HG03159 (cell line): ENCODE results near the gene HDLBP.

Source experiments
- ATAC-seq: cut with Tn5 transposase; IDR thresholded peaks from one replicate; pipeline ENCODE4 v1.9.1; 2021; ENCODE audit warnings: mild to moderate bottlenecking, moderate library complexity; ENCODE audit not compliant: unreplicated experiment

HDLBP gene

DNA sequence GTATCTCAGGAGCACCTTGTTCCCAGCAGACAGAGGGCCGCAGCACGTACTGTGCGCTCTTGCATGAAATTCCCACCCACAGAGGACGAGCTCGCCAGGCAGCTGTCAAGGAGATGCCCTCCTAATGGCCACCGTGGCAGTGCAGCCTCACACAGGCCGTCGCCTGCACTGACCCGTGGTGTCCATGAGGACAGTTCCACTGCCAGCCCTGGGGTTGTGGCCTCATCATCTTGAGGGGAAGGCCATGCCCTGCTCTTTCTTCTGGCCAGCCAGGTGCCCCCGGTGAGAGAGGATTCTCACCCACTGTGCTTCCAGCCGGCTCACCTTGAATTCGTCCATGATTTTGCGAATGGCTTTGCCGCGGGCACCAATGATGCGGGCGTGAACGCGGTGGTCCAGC is 85.0 kb downstream of the HDLBP start:
- no peak for ATAC-seq

DNA sequence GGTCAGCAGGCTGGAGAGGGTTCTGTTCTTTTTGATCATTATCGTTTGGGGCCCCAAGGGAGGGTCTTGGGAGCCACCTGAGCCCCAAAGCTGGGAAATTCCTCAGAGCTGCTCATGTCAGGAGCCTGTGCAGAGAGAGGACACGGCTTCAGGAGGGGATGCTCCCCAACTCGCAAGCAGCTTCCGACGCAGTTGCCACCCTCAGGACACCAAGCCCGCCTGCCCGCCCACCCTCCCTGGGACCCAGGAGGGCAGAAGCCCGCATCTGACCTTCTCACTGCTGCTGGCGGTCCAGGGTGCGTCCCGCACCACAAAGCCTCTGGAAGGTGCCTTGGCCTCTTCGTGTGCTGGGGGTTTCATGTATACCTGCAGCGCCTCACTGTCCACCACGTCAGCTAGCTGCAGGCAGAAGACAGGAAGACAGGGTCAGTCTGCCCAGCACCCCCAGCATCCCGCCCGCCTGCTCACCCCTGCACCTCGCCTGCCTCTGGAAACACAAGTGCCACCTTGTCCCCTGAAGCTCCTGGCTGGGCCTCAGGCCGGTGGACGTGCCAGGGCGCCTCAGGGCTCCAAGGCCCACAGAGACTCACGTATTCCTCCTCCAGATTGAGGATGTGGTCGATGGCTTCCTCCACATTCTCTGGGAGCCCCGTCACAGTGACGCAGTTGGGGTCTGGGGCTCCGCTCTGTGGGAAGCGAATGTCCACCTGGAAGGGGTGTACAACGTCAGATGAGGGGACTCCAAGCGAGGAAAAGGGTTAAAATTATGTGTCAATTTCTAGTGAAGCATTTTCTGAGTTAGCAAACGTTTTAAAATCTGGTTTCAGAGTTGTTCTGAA is 85.7 kb downstream of the HDLBP start:
- ATAC-seq, result no peak

DNA sequence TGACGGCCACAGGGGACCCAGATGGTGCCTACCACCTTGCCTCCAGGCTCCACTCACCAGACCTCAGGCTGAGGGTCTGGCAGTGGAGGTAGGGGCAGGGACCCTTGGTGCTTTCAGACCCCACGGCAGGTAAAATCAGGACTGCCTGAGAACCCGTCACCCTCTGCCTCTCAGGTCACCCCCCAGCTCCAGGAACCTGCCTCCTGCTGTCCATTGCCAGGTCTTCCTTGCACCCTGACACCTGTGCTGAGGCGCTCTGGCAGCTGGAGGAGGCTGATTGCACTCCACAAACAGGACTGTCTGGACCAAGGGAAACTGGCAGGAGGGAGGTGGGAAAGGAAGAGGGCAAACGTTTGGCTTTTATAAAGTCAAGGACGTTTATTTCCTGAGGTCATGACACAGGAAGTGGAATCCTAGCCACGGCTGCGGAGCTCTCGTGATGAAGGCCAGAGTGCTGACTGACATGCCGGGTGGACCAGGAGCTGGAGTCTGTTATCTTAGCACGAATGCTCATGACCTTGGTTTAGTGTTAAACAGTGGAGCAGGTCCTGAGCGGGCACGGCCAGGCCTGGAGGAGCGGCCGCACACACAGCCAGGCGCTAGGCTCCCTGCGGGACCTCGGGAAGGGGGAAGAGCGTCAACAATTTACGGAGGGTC is 86.5 kb downstream of the HDLBP start:
- no peak for ATAC-seq

DNA sequence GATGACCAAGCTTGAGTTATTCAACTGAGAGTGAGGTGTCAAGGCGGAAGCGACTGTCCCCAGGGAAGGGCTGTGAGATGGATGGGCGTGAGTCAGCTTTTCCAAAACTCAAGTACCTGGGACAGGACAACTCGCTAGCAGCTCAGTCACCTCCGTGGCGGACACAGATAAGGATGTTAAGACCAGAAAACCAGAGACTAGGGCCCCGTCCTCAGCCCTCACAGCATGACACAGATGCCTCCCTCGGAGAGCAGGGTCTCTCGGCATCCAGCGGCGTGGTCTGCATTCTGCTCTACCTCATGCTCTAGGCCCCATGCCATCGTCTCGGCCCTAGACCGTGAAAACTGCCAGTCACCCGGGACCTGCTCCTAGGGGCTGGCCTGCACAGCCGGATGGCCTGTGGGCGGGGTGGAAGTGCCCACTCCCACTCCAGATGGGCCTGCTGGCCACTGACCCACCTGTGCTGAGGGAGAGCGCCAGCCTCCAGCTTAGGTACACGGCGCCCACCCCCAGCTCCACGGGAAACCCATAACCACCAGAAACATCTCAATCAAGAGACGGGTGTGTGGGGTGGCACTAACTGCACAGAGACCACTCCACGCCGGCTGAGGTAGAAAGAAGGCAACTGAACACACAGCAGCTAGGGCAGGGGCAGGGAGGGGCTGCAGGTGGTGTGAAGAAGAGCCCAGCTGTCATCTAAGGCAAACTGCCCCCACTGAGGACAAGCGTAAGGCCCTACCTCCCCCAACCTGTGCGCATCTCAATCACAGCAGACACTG is 87.2 kb downstream of the HDLBP start:
- ATAC-seq, result no peak

DNA sequence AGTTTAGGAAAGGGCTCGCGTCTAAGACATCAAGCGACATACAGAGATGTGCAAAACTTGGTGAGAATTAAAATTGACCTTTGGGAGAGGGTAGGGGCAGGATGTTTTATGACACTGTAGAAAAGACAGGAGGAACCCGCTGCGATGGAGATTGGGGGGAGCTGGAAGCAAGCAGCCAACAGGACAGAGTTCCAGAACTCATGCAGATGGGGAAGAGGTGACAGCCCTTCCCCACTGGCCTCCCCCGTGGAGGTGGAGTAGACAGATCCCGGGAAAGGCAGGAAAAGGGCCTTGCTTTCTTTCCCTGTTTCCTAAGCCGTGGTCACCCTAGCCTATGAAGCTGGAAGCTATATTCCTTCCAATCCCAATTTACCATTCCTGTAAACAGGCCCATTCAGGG is 87.9 kb downstream of the HDLBP start:
- ATAC-seq, result no peak

DNA sequence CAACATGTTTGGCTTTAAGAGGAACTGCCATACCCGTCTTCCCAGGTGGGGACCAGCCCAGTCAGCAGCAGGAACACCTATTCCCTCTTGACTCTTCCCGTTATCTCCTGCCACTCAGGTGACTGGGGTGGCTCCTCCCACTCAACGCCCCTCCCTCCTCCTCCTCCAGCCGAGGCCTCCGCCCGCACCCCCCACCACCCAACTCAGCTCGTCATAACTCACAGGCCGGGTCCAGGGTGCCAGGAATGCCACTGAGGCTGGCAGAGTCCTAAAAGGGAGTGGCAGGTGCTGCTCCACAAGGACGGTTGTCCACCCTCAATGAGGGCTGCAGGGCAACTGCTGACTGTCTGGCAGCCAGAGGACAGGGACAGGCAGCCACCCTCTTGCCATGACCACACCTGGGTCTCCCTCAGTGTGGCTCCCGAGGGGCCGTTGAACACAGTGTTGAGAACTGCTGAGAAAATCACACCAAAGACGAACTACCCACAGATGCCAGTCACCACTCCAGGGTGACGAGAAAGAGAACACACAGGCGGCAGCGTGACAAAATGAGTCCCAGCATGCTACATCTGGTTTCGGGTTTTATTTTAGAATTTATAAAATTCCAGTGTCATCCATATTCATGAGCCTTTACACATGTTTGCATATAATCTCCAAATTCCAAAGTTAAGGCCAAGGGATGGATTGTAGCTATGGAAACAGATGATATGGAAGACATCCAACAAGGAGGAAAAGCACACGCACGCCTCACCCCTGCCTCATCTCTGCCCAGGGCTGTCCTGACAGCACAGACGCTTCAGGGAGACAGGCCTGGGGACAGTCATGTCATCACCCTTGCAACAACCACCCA is 88.5 kb downstream of the HDLBP start:
- no peak for ATAC-seq

DNA sequence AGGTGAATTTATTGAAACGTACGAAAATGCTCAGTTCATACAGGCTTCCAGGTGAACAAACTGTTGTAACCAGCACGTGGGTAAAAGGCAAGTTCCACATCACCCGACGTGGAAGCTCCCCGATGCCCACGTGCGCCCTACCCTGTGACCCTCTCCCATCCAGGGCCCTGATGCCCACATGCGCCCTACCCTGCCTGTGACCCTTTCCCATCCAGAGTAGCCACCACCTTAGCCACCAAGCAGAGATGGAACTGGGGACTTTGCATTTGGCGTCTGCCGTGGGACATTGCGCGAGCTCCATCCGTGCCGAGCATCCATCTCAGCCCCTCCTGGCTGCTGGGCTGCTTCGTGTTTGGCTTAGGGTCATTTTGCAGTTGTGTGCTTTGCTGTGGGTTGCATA is 89.5 kb downstream of the HDLBP start:
- no peak for ATAC-seq

DNA sequence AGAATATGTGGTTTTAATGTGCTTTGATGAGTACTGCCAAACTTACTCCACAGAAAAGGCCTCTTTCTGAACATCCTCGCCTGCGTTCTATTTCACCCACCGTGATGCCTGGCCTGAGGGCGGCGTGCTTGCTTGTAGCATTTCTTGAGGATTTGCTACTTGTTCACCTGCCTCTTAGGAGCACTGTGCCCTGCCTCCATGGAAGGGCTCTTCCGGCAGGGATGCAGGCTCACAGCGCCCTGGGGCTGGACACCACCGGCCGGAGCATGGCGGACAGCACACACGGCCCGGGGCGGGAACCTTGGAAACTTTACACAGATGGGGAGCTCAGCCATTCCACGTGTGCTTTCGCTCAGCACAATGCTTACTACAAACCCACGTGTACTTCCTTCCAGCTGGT is 89.9 kb downstream of the HDLBP start:
- no peak for ATAC-seq

DNA sequence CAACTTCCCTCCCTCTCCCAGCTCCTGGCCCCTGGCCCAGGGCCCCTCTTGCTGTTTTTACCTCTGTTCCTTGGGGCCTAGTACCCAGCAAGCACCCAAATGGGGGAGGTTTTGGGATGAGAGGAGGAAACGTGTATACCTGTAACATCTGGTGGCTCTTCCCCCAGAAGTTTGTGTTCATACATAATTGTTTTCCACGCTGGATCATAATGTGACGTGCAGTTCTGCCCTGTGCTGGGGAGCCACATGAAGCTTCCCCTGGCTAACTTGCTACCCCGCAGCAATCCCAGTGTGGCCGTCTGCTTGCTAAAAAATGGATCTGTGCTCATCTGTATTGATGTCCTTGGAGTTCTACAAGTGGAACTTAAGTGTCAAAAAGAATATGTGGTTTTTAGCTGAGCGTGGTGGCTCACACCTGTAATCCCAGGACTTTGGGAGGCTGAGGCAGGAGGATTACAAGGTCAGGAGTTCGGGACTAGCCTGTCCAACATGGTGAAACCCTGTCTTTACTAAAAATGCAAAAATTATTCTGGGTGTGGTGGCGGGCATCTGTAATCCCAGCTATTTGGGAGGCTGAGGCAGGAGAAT is 90.5 kb downstream of the HDLBP start:
- ATAC-seq, result no peak

DNA sequence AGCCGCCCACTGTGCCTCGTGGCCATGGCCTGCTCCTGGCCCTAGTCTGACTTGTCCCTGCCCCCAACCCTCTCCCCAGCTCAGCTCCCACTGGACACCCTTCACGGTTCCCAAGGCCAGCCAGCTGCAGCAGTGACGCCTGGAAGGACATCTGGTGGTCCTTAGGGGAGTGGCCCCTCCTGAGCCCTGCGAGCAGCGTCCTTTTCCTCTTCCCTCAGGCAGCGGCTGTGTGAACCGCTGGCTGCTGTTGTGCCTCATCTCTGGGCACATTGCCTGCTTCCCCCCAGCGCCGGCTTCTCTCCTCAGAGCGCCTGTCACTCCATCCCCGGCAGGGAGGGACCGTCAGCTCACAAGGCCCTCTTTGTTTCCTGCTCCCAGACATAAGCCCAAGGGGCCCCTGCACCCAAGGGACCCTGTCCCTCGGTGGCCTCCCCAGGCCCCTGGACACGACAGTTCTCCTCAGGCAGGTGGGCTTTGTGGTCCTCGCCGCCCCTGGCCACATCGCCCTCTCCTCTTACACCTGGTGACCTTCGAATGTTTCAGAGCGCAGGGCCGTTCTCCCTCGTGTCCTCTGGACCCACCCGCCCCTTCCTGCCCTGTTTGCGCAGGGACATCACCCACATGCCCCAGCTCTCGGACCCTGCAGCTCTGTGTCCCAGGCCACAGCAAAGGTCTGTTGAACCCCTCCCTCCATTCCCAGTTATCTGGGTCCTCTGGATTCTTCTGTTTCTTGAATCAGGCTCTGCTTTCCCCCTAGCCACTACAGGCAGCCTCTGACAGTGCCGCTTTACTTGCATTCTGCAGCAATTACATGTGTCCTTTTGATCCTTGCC is 91.2 kb downstream of the HDLBP start:
- ATAC-seq, result no peak

DNA sequence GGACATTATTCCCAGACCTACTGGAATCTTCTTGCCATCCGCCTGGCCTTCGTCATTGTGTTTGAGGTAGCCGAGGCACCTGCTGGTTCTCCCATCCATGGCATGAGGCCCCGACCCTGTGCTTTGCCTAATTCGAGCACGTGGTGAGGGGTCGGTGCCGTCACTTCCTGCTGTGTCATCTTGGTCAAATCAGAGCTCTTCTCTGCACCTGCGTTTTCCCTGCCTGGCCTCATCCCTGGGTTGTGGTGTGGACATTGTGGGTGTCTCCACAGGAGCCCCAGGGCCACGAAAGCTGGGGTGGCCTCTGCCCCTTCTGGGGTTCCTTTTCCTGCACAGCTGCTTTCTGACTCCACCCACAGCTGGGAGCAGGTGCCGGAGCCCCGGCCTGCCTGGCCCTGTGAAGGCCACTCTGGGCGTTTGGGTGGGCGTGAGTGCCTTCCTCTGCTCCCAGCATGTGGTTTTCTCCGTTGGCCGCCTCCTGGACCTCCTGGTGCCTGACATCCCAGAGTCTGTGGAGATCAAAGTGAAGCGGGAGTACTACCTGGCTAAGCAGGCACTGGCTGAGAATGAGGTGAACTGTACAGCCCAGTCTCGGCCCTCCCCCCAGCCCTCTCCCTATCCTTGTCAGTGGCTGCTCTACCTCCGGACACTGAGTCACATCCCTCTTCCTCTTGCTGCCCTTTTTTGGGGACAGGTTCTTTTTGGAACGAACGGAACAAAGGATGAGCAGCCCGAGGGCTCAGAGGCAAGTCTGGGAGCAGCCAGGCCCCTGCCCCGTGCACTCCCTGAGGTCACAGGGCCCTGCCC is 92.1 kb downstream of the HDLBP start:
- no peak for ATAC-seq

DNA sequence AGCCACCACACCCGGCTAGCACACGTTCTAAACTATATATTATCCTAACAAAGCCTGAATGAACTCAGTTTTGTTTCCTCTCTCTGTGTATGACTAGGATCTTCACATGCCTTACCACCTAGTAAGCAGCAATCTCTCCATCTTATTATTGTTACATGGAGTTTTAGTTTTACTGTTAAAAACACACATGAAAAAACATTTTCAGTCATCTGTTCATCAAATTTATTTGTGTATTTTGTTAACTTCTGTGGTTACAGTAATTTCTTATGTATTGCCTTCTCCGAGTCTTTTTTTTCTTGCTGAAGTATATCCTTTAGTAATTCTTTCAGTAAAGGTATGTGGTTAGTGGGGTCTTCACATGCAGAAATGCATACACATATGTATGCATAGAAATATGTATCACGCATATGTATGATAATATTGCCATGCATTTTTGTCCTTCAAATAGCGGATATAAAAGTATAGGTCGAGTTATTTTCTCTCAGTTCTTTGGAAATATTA is 95.6 kb downstream of the HDLBP start:
- ATAC-seq, result no peak

DNA sequence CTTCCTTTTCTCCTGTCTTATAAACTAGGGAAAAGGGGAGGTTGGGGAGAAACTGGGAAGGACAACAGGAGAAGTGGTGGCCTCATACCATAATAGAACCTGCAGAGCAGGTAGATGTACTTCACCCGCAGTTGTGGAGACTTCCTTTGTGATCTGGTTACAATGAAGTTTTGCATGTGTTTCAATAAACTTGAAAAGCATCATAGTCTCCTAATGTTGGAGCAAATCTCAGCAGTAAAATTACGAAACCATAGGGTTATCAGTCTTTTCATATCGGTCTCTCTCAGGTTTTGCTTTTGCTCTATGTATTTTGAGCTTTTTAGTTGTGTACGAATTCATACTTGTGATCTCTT is 96.5 kb downstream of the HDLBP start:
- no peak for ATAC-seq

DNA sequence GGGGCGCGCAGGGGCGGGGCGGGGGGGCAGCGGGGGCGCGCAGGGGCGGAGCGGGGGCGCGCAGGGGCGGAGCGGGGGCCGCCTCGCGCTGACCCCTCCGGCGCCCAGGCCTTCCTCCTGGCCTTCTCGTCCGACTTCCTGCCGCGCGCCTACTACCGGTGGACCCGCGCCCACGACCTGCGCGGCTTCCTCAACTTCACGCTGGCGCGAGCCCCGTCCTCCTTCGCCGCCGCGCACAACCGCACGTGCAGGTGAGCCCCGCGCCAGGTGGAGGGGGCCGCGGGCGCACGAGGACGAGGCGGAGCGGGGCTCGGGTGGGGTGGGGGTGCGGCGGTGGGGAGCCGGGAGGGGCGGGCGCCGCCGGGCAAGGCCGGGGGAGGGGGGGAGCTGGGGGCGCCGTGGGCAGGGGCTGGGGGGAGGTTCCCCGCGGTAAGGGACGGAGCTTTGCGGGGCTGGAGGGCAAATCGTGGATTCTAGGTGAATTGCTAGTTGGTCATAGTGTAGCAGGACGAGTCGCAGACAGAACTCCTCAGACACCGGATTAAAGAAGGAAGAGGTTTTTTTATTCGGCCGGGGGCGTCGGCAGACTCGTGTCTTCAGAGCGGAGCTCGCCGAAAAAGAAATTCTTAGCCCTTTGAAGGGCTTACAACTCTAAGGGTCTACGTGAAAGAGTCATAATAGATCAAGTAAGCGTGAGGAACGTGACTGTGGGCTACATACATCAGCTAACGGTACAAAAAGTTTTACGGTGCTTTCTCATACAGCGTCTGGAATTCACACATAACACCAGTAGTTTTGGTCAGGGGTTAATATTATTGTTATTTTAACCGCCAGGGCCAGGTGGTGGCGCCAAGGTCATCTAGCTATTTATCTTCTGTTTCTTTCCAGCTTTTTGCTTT is 97.1 kb downstream of the HDLBP start:
- ATAC-seq, result no peak

DNA sequence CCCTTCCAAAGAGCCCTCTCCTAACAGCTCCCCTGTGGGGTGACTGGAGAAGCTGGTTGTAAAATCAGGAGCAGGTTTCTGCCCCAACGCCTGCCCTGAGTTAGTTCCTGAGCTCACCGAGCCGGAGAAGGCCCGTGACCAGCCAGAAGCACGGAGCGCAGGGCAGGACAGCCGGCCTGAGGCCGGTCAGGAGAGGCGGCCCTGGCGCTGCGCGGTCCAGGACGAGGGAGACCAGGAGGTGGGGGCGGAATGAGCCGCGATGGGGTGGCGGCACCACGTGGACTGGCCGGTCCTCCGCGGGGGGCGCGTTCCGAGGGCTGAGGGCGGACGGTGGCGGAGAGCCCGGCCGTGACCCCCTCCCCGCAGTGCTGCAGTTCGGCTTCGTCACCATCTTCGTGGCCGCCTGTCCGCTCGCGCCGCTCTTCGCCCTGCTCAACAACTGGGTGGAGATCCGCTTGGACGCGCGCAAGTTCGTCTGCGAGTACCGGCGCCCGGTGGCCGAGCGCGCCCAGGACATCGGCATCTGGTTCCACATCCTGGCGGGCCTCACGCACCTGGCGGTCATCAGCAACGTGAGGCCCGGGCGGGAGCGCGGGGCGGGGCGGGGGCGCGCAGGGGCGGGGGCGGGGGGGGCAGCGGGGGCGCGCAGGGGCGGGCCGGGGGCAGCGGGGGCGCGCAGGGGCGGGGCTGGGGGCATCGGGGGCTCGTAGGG is 98.0 kb downstream of the HDLBP start:
- peak; percentile 55 for ATAC-seq

DNA sequence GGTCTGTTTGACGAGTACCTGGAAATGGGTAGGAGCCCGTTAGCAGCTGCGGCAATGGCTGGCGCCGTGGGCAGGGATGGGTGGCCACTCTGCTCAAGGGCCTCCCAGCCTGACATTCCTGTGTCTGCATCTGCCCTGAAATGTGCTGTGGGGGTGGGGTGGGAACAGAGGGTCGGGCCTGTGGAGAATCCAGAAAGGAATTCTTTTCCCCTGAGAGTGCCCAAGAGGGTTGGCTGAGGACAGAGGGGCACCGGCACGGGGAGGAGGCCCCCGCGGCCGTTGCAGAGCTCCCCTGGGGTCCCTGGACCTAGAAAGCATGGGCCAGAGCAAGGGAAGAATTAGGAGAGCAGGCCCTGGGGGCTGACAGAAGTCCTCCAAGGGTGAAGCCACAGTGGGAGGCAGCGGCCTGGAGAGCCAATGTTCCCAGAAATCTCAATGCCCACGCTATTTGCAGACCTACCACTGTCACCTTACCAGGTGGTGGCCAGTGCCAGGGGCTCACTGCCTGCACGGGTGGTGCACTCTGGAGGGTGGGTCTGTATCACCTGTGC is 99.2 kb downstream of the HDLBP start:
- ATAC-seq, result no peak

DNA sequence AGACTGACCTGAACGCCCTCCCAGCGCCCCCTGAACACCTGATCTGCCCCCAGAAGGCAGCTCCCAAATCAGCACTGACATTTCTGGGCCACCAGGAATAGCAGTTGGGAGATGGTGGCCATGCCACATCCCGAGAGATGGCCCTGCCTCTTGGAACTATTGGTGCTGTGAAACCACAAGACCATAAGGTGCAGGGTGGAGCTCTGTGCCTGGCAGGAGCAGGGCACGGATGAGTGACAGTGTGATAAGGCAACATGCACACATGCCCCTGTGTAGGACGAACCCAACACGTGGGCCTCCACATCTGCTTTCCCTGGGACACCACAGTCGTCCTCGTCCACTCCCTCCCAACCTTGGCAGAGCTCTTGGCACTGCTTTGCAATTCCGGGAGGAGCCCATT is 100.1 kb downstream of the HDLBP start:
- ATAC-seq, result no peak
